Fibroblast of gingiva (primary cell): ENCODE data around the gene DLGAP1.
"Not testable (repeated sequence)": the region's sequence is repeated elsewhere in the genome, so short reads cannot be mapped to it uniquely, and the experiment has no call there.

Experiments used
- DNase-seq: peaks from one replicate; pipeline ENCODE4 v3.0.0-alpha.2; 2011; ENCODE audit warnings: low read depth

The DLGAP1 gene

GRCh38 chr18:3655254-3656050 lies 799.7 kb downstream of the DLGAP1 start:
- no peak for DNase-seq

- no peak for DNase-seq
These were observed 800.5 kb downstream of the DLGAP1 start for GRCh38 chr18:3654442-3655253.

GRCh38 chr18:3653851-3654441 lies 801.2 kb downstream of the DLGAP1 start:
- no peak for DNase-seq

- DNase-seq: no peak
These were observed 801.8 kb downstream of the DLGAP1 start for GRCh38 chr18:3653263-3653850.

- peak; percentile 96 for DNase-seq
These were observed 802.5 kb downstream of the DLGAP1 start for GRCh38 chr18:3652380-3653262.

GRCh38 chr18:3651266-3651665 lies 803.8 kb downstream of the DLGAP1 start:
- DNase-seq: no peak

- not testable (repeated sequence) for DNase-seq
These were observed 804.5 kb downstream of the DLGAP1 start for GRCh38 chr18:3650521-3651042.

- peak; percentile 65 for DNase-seq
These were observed 805.3 kb downstream of the DLGAP1 start for GRCh38 chr18:3649633-3650426.

GRCh38 chr18:3649135-3649632 lies 805.9 kb downstream of the DLGAP1 start:
- DNase-seq: no peak

GRCh38 chr18:3648641-3649040 lies 806.5 kb downstream of the DLGAP1 start:
- no peak for DNase-seq

- no peak for DNase-seq
These were observed 806.9 kb downstream of the DLGAP1 start for GRCh38 chr18:3648200-3648599.

- DNase-seq: no peak
These were observed 807.5 kb downstream of the DLGAP1 start for GRCh38 chr18:3647636-3648035.

GRCh38 chr18:3645384-3646156 lies 809.5 kb downstream of the DLGAP1 start:
- peak; percentile 38 for DNase-seq

- no peak for DNase-seq
These were observed 820.7 kb downstream of the DLGAP1 start for GRCh38 chr18:3634250-3634939.

- no peak for DNase-seq
These were observed 823.2 kb downstream of the DLGAP1 start for GRCh38 chr18:3631887-3632286.

- no peak for DNase-seq
These were observed 828.1 kb downstream of the DLGAP1 start for GRCh38 chr18:3626929-3627458.

GRCh38 chr18:3625742-3626091 lies 829.4 kb downstream of the DLGAP1 start:
- DNase-seq: no peak

GRCh38 chr18:3624935-3625741 lies 830.0 kb downstream of the DLGAP1 start:
- DNase-seq: peak; percentile 92
